Measurements from ENCODE around the gene TXLNG. TPM values are rescaled to one million over a fixed set of nuclear protein-coding genes. Genes with fewer than 3 reads are reported as not detected.
A peak's percentile ranks its signal among the peaks of the same experiment; 100 is the strongest.

The TXLNG gene
- total RNA-seq, 1 donor from 2014 or later = 15.2 TPM

GRCh38 chrX:16797358-16797757 lies 11.1 kb downstream of the TXLNG start:
- no peak for TF ChIP-seq POLR2A (IDR thresholded peaks at IDR 0.05)
- TF ChIP-seq, protein P1, sequence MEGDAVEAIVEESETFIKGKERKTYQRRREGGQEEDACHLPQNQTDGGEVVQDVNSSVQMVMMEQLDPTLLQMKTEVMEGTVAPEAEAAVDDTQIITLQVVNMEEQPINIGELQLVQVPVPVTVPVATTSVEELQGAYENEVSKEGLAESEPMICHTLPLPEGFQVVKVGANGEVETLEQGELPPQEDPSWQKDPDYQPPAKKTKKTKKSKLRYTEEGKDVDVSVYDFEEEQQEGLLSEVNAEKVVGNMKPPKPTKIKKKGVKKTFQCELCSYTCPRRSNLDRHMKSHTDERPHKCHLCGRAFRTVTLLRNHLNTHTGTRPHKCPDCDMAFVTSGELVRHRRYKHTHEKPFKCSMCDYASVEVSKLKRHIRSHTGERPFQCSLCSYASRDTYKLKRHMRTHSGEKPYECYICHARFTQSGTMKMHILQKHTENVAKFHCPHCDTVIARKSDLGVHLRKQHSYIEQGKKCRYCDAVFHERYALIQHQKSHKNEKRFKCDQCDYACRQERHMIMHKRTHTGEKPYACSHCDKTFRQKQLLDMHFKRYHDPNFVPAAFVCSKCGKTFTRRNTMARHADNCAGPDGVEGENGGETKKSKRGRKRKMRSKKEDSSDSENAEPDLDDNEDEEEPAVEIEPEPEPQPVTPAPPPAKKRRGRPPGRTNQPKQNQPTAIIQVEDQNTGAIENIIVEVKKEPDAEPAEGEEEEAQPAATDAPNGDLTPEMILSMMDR (IDR thresholded peaks at IDR 0.05) = no peak
- no peak for TF ChIP-seq POLR2AphosphoS5 (IDR thresholded peaks at IDR 0.05; ENCODE audit: insufficient read depth in 1 of 2, low read depth in 1 of 2)
- Histone ChIP-seq H3K36me3 (no peaks in the 10 kb centered on the region), H3K9me3 (no peaks in the 10 kb centered on the region), H3K27ac (no peak overlapping the region), H3K4me3 (no peak overlapping the region), H3K4me1 (no peaks in the 10 kb centered on the region), H3K27me3 (no peaks in the 10 kb centered on the region)
- no peak for DNase-seq (ENCODE audit: extremely low spot score in 2 of 2)
- intact Hi-C loops (cut with DNase I) = no loop called here

- TF ChIP-seq POLR2AphosphoS5 (IDR thresholded peaks at IDR 0.05; ENCODE audit: insufficient read depth in 1 of 2, low read depth in 1 of 2) = no peak
- no peak for TF ChIP-seq POLR2A (IDR thresholded peaks at IDR 0.05)
- TF ChIP-seq, protein P1 (IDR thresholded peaks at IDR 0.05) = no peak
- no peak for DNase-seq (ENCODE audit: extremely low spot score in 2 of 2)
- intact Hi-C loops (cut with DNase I) = no loop called here
- peaks cover 0 to 2% of the 10 kb centered on the region in 2 donors for H3K36me3 ChIP-seq
- H3K4me3 ChIP-seq = no peak overlapping the region
- H3K27ac ChIP-seq = no peak overlapping the region
- no peaks in the 10 kb centered on the region for H3K27me3 ChIP-seq
- no peaks in the 10 kb centered on the region for H3K4me1 ChIP-seq
- no peaks in the 10 kb centered on the region for H3K9me3 ChIP-seq
Observed at GRCh38 chrX:16797841-16798240, 11.6 kb downstream of the TXLNG start.

DNA sequence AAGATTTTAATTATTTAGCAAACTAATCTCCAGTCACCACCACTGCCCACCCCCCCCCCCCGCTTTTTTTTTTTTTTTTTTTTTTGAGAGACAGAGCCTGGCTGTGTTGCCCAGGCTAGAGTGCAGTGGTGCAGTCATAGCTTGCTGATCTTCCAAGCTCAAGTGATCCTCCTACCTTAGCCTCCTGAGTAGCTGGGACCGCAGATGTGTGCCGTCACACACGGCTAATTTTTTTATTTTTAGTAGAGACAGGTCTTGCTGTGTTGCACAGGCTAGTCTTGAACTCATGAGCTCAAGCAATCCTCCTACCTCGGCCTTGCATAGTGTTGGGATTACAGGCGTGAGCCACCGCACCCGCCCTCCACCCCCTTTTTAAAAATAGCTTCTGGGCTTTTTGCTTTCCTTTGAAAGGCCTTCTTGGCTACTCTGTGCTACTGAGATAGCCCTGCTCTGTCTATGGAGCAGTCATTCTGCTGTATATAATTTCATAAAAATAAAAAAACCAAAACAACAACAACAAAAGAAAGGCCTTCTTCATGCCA lies 18.7 kb downstream of the TXLNG start:
- H3K27ac ChIP-seq = no peak overlapping the region
- H3K4me3 ChIP-seq = no peak overlapping the region
- intact Hi-C loops (cut with DNase I) = no loop called here
- H3K4me1 ChIP-seq = peaks cover 14% of the 10 kb centered on the region
- H3K9me3 ChIP-seq = no peaks in the 10 kb centered on the region
- H3K36me3 ChIP-seq = peaks cover 0 to 4% of the 10 kb centered on the region in 2 donors
- DNase-seq (ENCODE audit: extremely low spot score in 2 of 2) = no peak
- no peaks in the 10 kb centered on the region for H3K27me3 ChIP-seq
- TF ChIP-seq POLR2A (IDR thresholded peaks at IDR 0.05) (no peak), POLR2AphosphoS5 (IDR thresholded peaks at IDR 0.05; ENCODE audit: insufficient read depth in 1 of 2, low read depth in 1 of 2) (no peak)
- TF ChIP-seq, protein P1 (IDR thresholded peaks at IDR 0.05) = no peak

GRCh38 chrX:16807548-16807947 lies 21.3 kb downstream of the TXLNG start:
- Histone ChIP-seq H3K27me3 (no peaks in the 10 kb centered on the region), H3K4me3 (peak overlapping the region in 1 of 2 donors; percentile 8), H3K27ac (peak overlapping the region; percentile 65), H3K36me3 (peaks cover 0 to 4% of the 10 kb centered on the region in 2 donors), H3K9me3 (no peaks in the 10 kb centered on the region), H3K4me1 (peaks cover 14% of the 10 kb centered on the region)
- no peak for DNase-seq (ENCODE audit: extremely low spot score in 2 of 2)
- intact Hi-C loops (cut with DNase I) = no loop called here
- TF ChIP-seq POLR2AphosphoS5 (IDR thresholded peaks at IDR 0.05; ENCODE audit: insufficient read depth in 1 of 2, low read depth in 1 of 2) (no peak), POLR2A (IDR thresholded peaks at IDR 0.05) (no peak)
- TF ChIP-seq, protein P1 (IDR thresholded peaks at IDR 0.05) = no peak

- Histone ChIP-seq H3K36me3 (peaks cover 0 to under 1% of the 10 kb centered on the region in 2 donors), H3K4me1 (peaks cover 14% of the 10 kb centered on the region), H3K9me3 (no peaks in the 10 kb centered on the region), H3K27me3 (no peaks in the 10 kb centered on the region), H3K27ac (peak overlapping the region; percentile 65), H3K4me3 (peak overlapping the region; percentile 7 to 27)
- TF ChIP-seq POLR2A (IDR thresholded peaks at IDR 0.05) = no peak
- TF ChIP-seq POLR2AphosphoS5 (IDR thresholded peaks at IDR 0.05; ENCODE audit: insufficient read depth in 1 of 2, low read depth in 1 of 2) = peak in 1 of 2 donors; percentile 72
- TF ChIP-seq, protein P1 (IDR thresholded peaks at IDR 0.05) = no peak
- no peak for DNase-seq (ENCODE audit: extremely low spot score in 2 of 2)
- intact Hi-C loops (cut with DNase I) = no loop called here
Observed at GRCh38 chrX:16807976-16808542, 21.8 kb downstream of the TXLNG start.

Measured in vagina (tissue), 2 donors.